HG02973 (cell line): ENCODE results near the gene NCOR1.
A peak's percentile ranks its signal among the peaks of the same experiment; 100 is the strongest.
"Not testable (repeated sequence)": the region's sequence is repeated elsewhere in the genome, so short reads cannot be mapped to it uniquely, and the experiment has no call there.

Experiments used
- ATAC-seq: cut with Tn5 transposase; IDR thresholded peaks from one replicate; pipeline ENCODE4 v1.9.1; 2021; ENCODE audit warnings: moderate library complexity; ENCODE audit not compliant: unreplicated experiment

Gene NCOR1

DNA sequence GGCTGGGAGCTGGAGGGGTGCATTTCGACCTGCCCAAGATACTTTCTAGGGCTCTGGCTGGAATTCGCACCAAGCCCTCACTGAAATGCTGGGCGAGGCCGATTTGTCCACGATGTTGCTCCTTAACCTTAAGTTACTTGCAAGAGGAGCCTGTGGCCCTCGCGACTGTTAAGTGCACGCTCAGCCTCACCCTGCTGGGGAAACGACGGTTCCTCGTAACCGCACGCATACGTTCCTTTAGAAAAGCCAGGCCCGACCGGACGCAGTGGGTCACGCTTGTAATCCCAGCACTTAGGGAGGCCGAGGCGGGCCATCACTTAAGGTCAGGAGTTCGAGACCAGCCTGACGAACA is 607 bp upstream of the NCOR1 start:
- peak; percentile 14 for ATAC-seq

DNA sequence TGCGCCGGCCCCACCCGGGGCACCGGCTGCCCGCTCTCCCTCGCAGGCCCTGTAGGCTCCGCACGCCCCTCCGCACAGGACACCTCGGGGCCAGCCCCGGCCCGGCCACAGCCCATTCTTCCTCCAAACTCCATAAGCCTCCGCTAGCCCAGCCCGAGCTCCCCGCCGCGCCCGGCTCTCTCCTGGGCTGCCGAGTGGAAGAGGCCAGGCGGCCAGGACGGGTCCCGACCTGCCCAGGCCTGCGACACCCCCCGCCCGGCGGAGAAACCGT is 397 bp downstream of the NCOR1 start:
- peak; percentile 28 for ATAC-seq

DNA sequence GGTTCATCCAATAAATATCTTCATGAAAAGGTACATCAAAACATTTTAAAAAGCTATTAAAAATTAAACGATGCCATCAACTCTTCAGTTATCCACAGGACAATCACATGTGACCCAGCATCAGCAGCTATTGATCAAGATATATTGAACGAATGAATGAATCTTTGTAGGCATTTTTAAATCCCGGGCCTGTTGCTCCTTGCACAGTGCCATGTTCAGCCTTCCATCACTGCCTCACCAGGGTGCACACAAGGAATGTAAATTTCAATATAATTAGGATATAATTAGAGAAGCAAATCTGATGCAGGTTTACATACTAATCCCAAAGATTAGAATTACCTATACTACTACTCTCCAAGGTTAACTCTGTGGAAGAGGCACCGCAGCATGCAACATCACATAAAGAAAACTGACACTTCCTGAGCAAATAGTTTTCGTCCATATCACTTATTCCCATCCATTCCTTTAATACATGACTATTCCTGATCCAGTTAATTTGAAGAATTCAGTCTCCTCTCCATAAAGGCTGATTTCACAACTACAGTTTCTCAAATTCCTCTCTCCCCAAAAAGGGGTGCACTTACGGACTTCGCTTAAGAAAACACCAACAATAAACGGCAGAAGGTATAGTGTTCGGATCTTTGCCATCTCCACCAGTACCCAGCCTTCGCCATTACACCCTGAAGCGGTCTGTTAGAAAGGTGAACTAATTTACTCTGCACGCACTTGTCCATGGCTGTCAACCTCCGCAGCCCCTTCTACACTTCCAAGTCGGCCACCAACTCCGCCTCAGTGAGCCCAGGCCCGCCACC is 938 bp downstream of the NCOR1 start:
- no peak for ATAC-seq

DNA sequence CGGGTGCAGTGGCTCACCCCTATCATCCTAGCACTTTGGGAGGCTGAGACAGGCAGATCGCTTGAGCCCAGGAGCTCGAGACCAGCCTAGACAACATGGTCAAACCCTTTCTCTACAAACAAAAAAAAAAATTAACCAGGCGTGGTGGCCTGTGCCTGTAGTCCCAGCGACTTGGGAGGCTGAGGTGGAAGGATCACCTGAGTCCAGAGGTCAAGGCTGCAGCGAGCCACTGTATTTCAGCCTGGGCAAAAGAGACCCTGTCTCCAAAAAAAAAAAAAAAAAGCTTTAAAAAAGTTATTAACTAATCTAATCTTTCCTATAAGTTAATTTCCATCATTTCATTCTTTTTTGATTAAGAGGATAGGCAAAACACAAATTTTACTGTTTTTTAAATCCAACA is 2.5 kb downstream of the NCOR1 start:
- ATAC-seq, result no peak

DNA sequence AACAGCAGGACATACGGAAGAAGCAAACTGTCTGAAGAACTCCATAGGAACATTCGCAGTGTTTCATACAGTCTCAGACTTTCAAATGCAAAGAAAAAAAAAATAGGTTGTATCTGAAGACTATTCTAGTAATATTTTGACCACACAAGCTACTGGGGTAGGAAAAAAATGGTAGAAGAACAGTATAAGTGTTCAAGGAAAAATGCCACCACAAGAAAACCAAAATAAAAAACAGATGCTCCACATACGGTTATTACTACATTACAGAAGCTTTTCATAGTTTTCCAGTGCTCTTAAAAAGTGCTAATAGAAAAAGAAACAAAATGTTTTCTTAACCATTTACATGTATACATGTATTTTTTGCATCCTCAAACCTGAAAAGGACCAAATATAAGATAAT is 3.7 kb downstream of the NCOR1 start:
- no peak for ATAC-seq

DNA sequence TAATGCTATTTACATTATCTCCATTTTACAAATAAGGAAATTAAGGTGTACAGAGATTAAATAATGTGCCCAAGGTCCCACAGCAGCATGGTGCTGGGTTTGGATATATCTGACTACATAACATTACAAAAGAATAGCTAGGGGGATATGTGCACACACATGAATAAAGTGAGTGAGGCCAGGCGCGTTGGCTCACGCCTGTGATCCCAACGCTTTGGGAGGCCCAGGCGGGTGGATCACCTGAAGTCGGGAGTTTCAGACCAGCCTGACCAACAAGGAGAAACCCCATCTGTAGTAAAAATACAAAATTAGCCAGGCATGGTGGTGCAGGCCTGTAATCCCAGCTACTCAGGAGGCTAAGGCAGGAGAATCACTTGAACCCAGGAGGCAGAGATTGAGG is 10.6 kb downstream of the NCOR1 start:
- ATAC-seq, result not testable (repeated sequence)

DNA sequence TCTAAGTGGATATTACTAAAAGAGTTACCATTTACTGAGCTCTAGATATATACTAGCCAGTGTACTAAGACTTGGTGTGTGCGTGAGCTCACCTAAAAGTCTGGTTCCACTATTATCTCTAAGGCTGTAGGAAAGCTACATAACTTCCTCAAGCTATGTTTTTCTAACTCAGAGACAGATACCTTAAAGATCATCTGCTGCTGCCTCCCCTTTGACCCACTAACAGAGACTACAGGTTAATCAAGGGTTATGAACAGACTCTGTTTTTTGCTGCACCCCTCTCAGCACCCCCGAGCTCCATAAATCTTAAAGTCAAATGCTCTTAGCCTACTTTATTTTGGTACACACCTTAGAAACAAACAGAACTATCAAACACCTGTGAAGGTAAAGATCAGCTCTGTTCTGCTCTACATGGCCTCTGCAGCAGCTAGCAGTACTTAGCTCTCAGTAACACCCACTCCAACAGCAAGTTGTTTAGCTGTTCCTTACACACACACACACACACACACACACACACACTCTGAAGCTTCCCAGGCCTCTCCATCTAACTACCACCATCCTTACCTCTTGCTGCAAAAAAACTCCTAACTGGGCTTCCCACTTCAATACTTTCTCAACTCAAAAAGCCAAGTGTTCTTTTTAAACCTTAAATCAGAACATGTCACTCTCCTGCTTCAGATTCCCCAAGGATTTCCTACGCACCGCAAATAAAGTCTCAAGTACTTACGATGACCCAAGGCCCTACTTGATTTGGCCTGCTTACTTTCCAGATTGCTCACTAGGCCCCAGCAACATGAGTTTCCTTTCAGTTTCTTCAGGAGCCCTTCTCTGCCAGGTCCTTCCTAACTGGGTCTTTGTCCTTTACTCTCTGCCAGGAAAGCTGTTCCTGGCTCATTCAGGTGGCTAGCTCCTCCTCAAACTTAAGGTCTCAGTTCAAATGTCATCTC is 12.5 kb downstream of the NCOR1 start:
- ATAC-seq, result not testable (repeated sequence)

DNA sequence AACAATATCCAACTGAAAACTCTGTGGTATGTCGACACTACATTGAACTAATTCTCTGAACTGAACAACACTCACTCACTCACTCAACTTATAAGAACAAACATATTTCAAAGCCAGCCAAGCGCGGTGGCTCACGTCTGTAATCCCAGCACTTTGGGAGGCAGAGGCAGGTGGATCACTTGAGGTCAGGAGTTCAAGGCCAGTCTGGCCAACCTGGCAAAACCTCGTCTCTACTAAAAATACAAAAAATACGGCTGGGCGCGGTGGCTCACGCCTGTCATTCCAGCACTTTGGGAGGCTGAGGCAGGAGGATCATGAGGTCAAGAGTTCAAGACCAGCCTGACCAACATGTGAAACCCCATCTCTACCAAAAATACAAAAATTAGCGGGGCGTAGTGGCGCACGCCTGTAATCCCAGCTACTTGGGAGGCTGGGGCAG is 13.6 kb downstream of the NCOR1 start:
- not testable (repeated sequence) for ATAC-seq

DNA sequence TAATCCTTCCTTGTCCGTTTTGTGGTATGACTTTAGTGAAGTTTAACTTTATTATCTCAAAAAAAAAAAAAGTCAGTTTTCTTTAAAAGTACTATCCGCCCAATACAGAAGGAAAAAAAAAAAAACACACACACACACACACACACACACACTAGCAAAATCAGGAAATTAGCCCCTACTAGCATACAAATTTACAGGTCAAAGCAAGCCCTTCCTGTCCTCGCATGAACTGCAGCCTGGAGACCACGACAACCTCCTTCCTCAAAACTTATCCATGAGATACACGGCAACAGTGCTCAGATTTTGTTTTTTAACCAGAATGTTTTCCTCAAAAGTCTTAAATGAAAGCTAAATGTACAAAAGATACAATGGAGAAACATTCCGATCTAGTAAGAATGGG is 16.2 kb downstream of the NCOR1 start:
- ATAC-seq, result no peak

DNA sequence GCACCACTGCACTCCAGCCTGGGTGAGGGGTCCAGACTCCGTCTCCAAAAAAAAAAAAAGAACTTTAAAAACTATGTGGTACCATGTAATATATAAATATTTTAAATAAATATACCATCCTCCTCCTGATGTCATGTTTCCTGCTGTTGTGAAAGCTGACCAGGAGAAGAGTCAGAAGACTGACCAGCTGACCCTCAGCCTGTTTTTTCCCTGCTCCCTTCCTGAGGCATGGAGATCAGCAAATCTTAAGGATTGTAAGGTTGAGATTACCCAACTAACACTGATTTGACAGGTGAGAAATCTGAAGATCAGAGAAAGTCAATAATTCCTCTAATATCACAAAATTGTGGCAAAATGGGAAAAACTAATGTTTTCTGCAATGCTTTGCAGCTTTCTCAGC is 18.1 kb downstream of the NCOR1 start:
- ATAC-seq, result no peak

DNA sequence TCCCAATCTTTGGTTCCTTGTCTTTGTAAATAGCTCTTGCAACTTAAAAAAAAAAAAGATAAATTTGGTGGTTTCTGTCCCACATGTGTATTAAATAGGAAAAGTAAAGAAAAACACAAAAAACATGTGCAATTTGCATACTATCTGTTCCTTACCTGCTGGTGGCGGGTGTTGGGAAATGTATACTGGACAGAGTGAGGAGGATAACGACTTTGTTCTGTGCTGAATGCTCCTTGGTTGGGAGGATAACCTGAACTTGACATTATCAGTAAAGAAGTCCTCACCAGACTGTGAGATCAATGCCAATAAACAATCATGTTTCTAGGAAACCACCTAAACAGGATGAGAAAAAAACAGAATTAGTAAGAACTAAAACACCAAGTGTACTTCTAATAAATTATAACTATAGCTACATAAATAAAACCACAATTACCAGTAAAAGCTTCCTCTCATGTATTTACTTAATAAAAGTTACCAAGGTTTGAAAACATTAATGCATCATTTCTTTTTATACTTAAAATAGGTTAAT is 21.0 kb downstream of the NCOR1 start:
- not testable (repeated sequence) for ATAC-seq

DNA sequence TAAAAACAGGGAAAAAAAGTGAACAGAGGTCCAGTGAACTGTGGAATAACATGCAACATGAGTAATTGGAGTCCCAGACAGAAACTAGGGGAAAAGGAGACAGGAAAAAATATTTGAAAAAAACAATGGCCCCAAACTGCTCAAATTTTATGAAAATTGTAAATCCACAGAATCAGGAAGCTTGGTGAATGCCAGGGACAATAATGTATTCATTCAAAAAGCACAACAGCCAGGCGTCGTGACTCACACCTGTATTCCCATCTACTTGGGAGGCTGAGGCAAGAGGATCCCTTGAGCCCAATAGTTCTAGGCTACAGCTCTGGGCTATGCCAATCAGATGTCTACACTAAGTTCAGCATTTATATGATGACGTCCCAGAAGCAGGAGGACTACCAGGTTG is 23.7 kb downstream of the NCOR1 start:
- no peak for ATAC-seq

DNA sequence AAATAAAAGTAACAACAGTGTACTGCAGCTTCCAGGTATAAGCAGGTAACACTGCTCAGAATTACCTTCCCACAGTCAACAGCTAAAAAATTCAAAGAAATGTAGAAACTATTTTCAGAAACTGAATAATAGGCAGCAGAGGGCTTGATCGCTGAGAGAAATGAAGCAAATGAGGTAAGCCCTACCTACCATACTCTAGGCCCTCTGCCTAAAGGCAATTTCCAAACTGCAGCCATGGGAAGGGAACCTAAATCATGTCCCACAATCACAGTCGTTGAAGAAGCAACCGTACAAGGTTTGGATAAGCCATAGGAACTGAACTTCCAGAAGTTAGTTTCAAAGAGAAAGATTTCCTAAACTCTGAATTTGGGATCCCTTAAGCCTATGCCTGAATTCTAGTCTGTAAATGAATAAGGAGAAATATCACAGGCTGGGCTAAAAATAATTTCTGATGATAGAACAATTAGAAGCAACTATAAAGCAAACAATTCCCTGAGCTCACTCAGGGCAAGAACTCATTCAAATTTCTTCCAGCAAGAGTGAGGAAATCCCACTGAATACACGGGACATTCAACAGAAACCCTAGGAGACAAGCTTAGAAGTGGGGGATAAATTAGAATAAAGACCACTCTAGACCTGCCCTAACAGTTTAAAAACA is 24.5 kb downstream of the NCOR1 start:
- no peak for ATAC-seq

DNA sequence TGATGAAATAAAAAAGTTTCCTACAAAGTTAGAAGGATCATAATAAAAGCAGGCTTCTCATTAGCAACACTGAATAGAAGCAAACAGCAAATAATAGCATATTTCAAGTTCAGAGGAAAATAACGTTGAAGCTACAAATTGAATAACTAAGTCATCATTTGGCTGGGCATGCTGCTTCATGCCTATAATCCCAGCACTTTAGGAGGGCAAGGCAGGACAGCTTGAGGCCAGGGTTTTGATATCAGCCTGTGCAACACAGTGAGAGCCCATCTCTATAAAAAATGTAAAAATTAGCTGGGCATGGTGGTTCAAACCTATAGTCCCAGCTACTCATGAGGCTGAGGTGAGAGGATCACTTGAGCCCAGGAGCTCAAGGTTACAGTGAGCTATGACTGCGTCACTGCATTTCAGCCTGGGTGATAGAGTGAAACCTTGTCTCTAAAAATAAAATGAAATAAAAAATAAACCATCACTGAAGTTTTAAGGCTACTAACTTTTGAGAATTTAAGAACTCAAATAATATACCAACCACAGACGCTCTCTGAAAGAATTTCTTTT is 25.5 kb downstream of the NCOR1 start:
- ATAC-seq, result no peak

DNA sequence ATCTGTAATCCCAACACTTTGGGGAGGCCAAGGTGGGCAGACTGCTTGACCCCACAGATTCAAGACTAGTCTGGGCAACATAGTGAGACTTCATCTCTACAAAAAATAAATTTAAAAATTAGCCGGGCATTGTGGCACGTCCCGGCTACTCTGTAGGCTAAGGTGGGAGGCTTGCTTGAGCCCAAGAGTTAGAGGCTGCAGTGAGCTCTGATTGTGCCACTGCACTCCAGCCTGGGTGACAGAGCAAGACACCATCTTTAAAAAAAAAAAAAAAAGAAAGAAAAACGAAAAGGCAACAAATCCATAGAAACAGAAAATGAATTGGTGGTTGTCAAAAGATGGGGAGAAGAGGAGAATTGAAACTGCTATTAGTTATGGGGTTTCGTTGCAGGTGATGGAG is 27.7 kb downstream of the NCOR1 start:
- no peak for ATAC-seq

DNA sequence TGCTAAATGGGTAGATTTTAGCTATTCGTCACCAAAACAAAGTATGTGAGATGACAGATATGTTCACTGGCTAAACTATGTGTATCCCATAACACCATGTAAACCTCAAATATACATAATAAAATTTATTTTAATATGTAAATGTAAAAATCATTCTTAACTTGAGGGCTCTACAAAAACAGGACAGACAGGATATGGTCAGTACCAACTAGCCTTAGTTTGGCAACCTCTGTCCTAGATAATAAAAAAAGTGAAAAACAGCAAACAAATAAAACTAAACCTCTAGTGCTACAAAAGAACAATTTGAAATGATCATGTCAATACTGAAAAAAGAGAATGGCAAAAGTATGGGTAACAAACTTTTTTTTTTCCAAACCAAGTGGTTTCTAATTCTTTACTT is 33.8 kb downstream of the NCOR1 start:
- no peak for ATAC-seq

DNA sequence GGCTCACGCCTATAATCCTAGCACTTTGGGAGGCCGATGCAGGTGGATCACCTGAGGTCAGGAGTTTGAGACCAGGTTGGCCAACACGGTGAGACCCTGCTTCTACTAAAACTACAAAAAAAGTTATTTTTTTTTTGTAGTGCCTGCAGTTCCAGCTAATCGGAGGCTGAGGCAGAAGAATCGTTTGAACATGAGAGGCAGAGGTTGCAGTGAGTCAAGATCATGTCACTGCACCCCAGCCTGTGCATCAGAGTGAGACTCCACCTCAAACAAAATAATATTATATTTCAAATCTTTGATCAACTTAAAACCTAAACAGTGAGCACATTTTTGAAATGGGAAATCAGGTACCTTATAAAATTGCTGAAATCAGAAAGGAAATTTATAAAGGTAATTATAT is 36.5 kb downstream of the NCOR1 start:
- no peak for ATAC-seq

DNA sequence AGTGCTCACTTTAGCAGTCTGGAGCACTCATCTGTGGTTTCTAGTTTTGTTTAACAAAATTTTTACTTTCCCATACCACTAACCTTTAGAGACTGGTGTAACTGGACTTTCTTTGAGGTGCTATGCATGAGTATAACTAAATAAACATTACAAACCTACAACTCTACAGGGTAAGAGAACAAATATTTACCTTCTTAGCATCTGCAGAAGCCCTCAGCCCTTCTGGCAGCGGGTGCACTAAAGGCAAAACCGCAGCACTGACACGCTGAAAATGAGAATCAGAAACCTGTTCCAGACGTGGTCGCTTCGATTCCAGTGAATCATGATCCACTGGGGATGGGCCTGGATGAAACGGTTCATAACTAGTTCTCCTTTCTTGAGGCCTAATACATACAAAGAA is 43.7 kb downstream of the NCOR1 start:
- ATAC-seq, result no peak

DNA sequence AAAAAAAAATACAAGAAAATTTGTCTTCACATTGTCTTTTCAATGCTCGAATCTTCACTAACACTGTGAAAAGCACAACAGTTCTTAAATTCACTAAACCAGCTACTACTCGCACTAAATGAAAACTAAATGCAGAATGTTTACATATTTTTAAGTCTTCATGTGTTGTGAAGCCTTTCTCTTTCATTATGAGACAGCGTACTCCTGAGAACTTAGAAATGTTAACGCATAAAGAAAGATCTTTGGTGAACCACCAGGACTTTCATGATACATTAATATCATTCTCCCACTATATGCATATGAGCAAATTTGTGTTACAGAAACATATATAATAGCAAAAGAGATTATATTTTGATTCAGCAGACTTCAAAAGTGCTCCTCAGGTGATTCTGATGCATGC is 48.6 kb downstream of the NCOR1 start:
- not testable (repeated sequence) for ATAC-seq

DNA sequence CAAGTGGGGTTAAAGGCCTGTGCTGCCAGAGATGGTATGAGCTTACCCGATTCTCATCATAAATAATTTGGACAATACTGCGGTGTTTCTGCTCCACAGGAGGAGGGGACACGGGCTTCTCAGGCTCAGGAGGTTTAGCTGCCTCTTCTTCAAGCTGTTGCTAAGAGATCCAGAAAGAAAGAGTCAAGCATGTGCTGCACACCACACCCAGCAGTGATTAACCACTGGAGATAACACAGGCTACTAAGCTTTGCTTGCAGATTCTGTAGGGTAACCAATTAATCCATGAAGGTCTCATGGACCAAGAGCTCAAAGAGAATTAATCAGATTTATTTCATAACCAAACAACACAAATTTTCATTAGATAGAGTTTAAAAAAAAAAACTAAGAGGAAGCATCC is 56.6 kb downstream of the NCOR1 start:
- ATAC-seq, result no peak

DNA sequence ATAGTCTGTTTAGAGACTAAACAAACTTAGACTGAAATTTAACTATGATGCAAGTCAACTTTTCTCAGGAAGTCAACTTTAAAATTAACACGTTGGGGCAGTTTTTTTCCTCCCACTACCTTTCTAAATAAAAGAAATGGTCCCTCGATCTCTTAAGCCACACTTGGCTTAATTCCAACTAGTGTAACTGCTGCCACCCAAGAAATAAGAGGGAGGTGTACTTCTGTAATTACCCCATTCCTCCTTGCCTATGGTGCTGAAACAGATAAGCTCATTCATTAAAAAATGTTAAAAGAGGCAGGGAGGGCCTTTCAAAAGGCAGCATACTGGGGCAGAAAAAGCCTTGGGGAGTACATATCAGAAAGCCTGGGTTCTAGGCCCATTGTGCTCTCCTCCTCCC is 59.8 kb downstream of the NCOR1 start:
- no peak for ATAC-seq
